Suprapubic skin (tissue), 3 donors: ENCODE measurements around the gene TCP11.

Source experiments
- CTCF ChIP-seq, 2 donors: fragments of 200-600 bp in 1 of 2; fragments of 450-650 bp in 1 of 2; sonication (generic) in 1 of 2; IDR thresholded peaks; one replicate each; pipeline ENCODE4 v1.5.1; 2016 to 2019; ENCODE audit warnings: antibody characterized with exemption in 2 of 2, mild to moderate bottlenecking in 1 of 2, moderate library complexity in 1 of 2
- EP300 ChIP-seq: sonication (generic); formaldehyde crosslinking; IDR thresholded peaks from one replicate; pipeline ENCODE4 v1.6.1; 2017; ENCODE audit warnings: antibody characterized with exemption
- POLR2A ChIP-seq, 2 donors: fragments of 450-650 bp; IDR thresholded peaks; one replicate each; pipeline ENCODE4 v1.6.1; 2017; ENCODE audit warnings: antibody characterized with exemption in 2 of 2, mild to moderate bottlenecking in 2 of 2, moderate library complexity in 2 of 2

- no peak for TF ChIP-seq CTCF (IDR thresholded peaks at IDR 0.05)
- no peak for TF ChIP-seq POLR2A (IDR thresholded peaks at IDR 0.05)
- TF ChIP-seq EP300, result no peak
Observed at GRCh38 chr6:35170891-35171290, 29.8 kb upstream of the TCP11 start.
